Large intestine (tissue), 3 donors: ENCODE data around the gene SUSD6. TPM values are rescaled to one million over a fixed set of nuclear protein-coding genes. Genes with fewer than 3 reads are reported as not detected.

ENCODE experiments used
- DNase-seq, 2 donors: peaks; one replicate each; pipeline versions ENCODE4 v3.0.0 to v3.0.0-alpha.2; 2013
- H3K27ac ChIP-seq: one replicate; pipeline ENCODE4 v1.5.1; 2013; ENCODE audit warnings: low read length
- H3K27me3 ChIP-seq: 2 replicates; pipeline ENCODE4 v1.6.1; 2013; ENCODE audit warnings: low read length; ENCODE audit not compliant: control insufficient read depth, insufficient read depth
- H3K36me3 ChIP-seq: 2 replicates; pipeline ENCODE4 v1.6.1; 2013; ENCODE audit warnings: low read length; ENCODE audit not compliant: control insufficient read depth, insufficient read depth
- H3K4me1 ChIP-seq: one replicate; pipeline ENCODE4 v1.6.1; 2013; ENCODE audit warnings: low read length; ENCODE audit not compliant: control insufficient read depth, insufficient read depth
- H3K4me3 ChIP-seq: one replicate; pipeline ENCODE4 v1.5.1; 2013; ENCODE audit warnings: low read length
- H3K9me3 ChIP-seq: one replicate; pipeline ENCODE4 v1.6.1; 2013; ENCODE audit warnings: mild to moderate bottlenecking, low read depth, low read length, moderate library complexity; ENCODE audit not compliant: control insufficient read depth
- WGBS: methylation state at CpG from one replicate; pipeline ENCODE4 v1.1.5; 2013; ENCODE audit warnings: low lambda C conversion rate; ENCODE audit not compliant: insufficient coverage; 5-methylcytosine and 5-hydroxymethylcytosine counted together
- polyA plus RNA-seq: library from polyadenylated mRNA; unstranded; fragments of 120-200 nt; gene quantifications from one replicate; pipeline ENCODE4 v1.2.1, GENCODE V29; 2013

The SUSD6 gene
- polyA plus RNA-seq, 1 donor, result 40.4 TPM

DNA sequence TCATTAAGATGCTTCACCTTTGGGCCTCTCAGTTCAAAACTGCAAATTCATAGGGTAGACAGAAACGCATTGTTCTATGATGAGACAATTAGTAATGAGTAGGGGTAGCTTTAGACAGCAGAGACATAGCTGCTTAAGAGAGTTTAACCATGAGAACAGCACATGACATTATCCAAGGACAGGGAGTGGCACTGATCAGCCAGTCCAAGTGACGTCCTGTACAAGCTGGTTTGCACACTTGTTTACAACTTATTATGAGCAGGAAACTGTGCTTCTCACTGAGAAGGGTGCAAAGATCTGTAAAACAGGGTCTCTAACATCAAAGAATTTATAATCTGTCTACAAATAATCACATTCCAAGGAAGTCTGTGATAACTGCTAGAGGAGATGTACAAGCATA is 144.4 kb downstream of the SUSD6 start:
- no CpG with 5 or more reads among the region's 2 CpGs for WGBS
- H3K27ac ChIP-seq, result peak overlapping the region; percentile 100
- peaks cover 30% of the 10 kb centered on the region for H3K4me1 ChIP-seq
- DNase-seq, result peak; percentile 88 to 95
- H3K27me3 ChIP-seq, result no peaks in the 10 kb centered on the region
- no peaks in the 10 kb centered on the region for H3K36me3 ChIP-seq
- no peak overlapping the region for H3K4me3 ChIP-seq
- H3K9me3 ChIP-seq, result peaks cover 2% of the 10 kb centered on the region

DNA sequence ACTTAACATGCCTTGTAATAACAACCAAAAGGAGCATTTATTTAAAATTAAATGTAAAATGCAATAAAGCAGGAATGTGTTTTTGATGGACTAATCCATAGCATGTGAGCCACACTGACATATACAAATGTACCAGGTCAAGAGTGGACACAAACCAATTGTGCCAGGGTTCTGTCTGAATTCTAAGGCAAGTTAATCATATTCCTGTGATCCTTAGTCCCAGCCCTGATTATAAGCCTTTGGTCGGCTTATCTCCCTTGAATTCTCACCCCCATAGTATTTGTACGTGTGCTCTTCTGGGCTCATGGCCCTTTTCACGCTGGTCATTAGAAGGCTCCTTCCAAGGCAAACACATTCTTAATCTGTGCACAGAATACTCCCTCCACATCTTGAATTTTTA is 144.9 kb downstream of the SUSD6 start:
- Histone ChIP-seq H3K27ac (peak overlapping the region; percentile 100), H3K4me1 (peaks cover 28% of the 10 kb centered on the region), H3K9me3 (peaks cover 2% of the 10 kb centered on the region), H3K4me3 (no peak overlapping the region), H3K27me3 (no peaks in the 10 kb centered on the region), H3K36me3 (no peaks in the 10 kb centered on the region)
- no peak for DNase-seq
- no CpG with 5 or more reads among the region's 3 CpGs for WGBS

DNA sequence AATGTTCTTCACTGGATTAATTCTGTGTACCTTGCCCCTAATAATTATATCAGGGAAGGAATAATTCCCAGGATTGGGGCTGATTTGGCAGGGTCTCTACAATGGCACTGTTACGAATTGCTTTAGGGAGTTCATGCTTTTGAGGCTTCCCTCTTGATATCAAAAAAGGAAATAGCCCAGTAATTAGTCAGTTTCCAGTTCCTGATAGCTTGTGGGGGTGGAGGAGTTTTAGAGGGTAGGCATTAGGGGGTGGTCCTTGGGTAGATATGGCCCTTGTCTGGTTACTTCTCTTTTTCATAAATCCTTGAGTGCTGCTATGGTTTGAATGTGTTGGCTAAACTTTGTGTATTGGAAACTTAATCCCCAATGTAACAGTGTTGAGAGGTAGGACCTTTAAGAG is 149.4 kb downstream of the SUSD6 start:
- no peak for DNase-seq
- Histone ChIP-seq H3K4me3 (no peak overlapping the region), H3K36me3 (no peaks in the 10 kb centered on the region), H3K27me3 (no peaks in the 10 kb centered on the region), H3K4me1 (peaks cover 8% of the 10 kb centered on the region), H3K27ac (no peak overlapping the region), H3K9me3 (peaks cover 2% of the 10 kb centered on the region)
- WGBS, result no CpG with 5 or more reads among the region's 1 CpG

DNA sequence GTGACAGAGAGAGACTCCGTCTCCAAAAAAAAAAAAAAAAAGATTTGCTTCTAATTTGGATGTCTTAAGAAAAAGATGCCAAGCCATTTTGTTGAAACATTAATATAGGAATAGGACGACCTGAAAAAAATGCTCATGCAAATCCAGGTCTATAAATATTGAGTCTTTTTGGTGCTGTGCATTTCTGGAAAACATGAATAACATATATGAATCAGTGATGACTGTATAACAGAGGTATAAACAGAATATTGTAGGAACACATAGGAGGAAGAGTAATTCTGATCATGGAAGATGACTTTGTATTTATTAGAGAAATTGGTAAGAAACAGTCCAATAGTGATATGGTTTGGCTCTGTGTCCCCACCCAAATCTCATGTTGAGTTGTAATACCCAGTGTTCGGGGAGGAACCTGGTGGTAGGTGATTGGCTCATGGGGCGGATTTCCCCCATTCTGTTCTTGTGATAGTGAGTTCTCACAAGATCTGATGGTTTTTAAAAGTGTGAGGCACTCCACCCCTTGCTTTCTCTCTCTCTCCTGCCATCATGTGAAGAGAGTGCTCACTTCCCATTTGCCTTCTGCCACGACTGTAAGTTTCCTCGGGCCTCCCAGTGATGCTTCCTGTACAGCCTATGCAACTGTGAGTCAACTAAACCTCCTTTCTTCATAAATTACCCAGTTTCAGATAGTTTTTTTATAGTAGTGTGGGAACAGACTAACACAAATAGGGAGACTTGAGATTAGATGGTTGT is 152.5 kb downstream of the SUSD6 start:
- Histone ChIP-seq H3K9me3 (no peaks in the 10 kb centered on the region), H3K27ac (no peak overlapping the region), H3K4me1 (peaks cover 6% of the 10 kb centered on the region), H3K36me3 (peaks cover 11% of the 10 kb centered on the region), H3K4me3 (no peak overlapping the region), H3K27me3 (no peaks in the 10 kb centered on the region)
- 80% methylated on average over 1 of the region's 6 CpGs for WGBS
- DNase-seq, result no peak

Other genes with a start within 250 kb of the SUSD6 start
- gene ERH, start 213.3 kb upstream of the SUSD6 start, polyA plus RNA-seq, result 163 TPM
- gene SLC39A9, start 212.9 kb upstream of the SUSD6 start, polyA plus RNA-seq, result 66.9 TPM
- 0.03 TPM for gene PLEKHD1, start 126.9 kb upstream of the SUSD6 start, polyA plus RNA-seq
- gene CCDC177, start 36.7 kb upstream of the SUSD6 start, polyA plus RNA-seq, result 0.07 TPM
- 565 TPM for gene SRSF5, start 155.5 kb downstream of the SUSD6 start, polyA plus RNA-seq
- 0.13 TPM for gene SLC10A1, start 185.6 kb downstream of the SUSD6 start, polyA plus RNA-seq